Ovary (tissue), 9 donors: ENCODE measurements around the gene WNT9B. TPM values are rescaled to one million over a fixed set of nuclear protein-coding genes. Genes with fewer than 3 reads are reported as not detected.

Experiments used
- DNase-seq, 5 donors: peaks; one replicate each; pipeline ENCODE4 v3.0.0-alpha.2; 2019 to 2020
- H3K27ac ChIP-seq, 2 donors: fragments of 200-600 bp; one replicate each; pipeline versions ENCODE4 v1.5.1 to v1.8.0; 2019 to 2022
- H3K27me3 ChIP-seq: fragments of 200-600 bp; one replicate; pipeline ENCODE4 v1.8.0; 2022
- H3K36me3 ChIP-seq: fragments of 200-600 bp; sonication (generic); one replicate; pipeline ENCODE4 v1.5.1; 2019
- H3K4me1 ChIP-seq: one replicate; pipeline ENCODE4 v1.8.1; 2013; ENCODE audit warnings: mild to moderate bottlenecking, moderate library complexity; ENCODE audit not compliant: insufficient read depth
- H3K4me3 ChIP-seq: fragments of 200-600 bp; sonication (generic); one replicate; pipeline ENCODE4 v1.5.1; 2017
- H3K9me3 ChIP-seq, 2 donors: fragments of 200-600 bp in 1 of 2; sonication (generic) in 1 of 2; one replicate each; pipeline versions ENCODE4 v1.5.1 to v1.8.1; 2013 to 2019; ENCODE audit warnings: mild to moderate bottlenecking in 1 of 2, moderate library complexity in 1 of 2
- EP300 ChIP-seq: sonication (generic); formaldehyde crosslinking; IDR thresholded peaks from one replicate; pipeline ENCODE4 v1.6.1; 2017; ENCODE audit warnings: antibody characterized with exemption
- POLR2A ChIP-seq: fragments of 450-650 bp; IDR thresholded peaks from one replicate; pipeline ENCODE4 v1.6.1; 2017; ENCODE audit warnings: antibody characterized with exemption, mild to moderate bottlenecking, moderate library complexity
- WGBS, 3 donors: extraction: QIAGEN DNeasy Blood & Tissue Kit in 1 of 3; methylation state at CpG; one replicate each; pipeline versions ENCODE4 v1.1.5 to v1.1.7; 2013 to 2017; 5-methylcytosine and 5-hydroxymethylcytosine counted together
- intact Hi-C, 4 donors: fragments of 100-400 bp; cut with DNase I; formaldehyde crosslinking; loops; one replicate each; pipeline versions ENCODE4 v1.11.0 to v1.15.1; 2022 to 2023
- polyA plus RNA-seq, 2 donors: library from polyadenylated mRNA; stranded (reverse); fragments of 200-250 nt in 1 of 2; fragments of 350-450 nt in 1 of 2; fragmentation: Illumina TruSeq in 1 of 2; extraction: RNeasy Lipid Tissue Mini Kit (QIAGEN cat#74804) in 1 of 2; gene quantifications; one replicate each; pipeline ENCODE4 v1.2.3, GENCODE V29; 2013 to 2014
- total RNA-seq, 7 donors: library from RNA; depleted of rRNA in 2 of 7; stranded (reverse); fragments of >200 nt in 2 of 7; fragmentation: NEBNext Ultra II Directional in 3 of 7; extraction: Animal tissue kit (Norgen Biotek cat#: 25700) in 3 of 7; gene quantifications; one replicate each; pipeline versions ENCODE4 v1.1.0 to v1.2.4, GENCODE V29; 2016 to 2023
- TF ChIP-seq, protein P1 (sequence below), 3 donors: fragments of 450-650 bp in 2 of 3; fragments of 200-600 bp in 1 of 3; IDR thresholded peaks; one replicate each; pipeline versions ENCODE4 v1.5.1 to v1.8.0; 2016 to 2022; ENCODE audit warnings: antibody characterized with exemption in 3 of 3, mild to moderate bottlenecking in 1 of 3
- donor health status: DM: no; HTN: no; CAD: no; lungs with moderate emphysema.
- donor health status: DM: no; HTN: no; CAD: no.
- donor health status: Bipolar disorder and iron deficiency.
- donor health status: DM: yes; HTN: yes; CAD: no.
- donor health status: DM: no; HTN: no; CAD: no.
- donor health status: DM: yes; HTN: yes; CAD: no.

WNT9B gene
- total and polyA plus RNA-seq, 9 donors: 0.08 to 0.50 (median 0.10) TPM; not detected in 6

DNA sequence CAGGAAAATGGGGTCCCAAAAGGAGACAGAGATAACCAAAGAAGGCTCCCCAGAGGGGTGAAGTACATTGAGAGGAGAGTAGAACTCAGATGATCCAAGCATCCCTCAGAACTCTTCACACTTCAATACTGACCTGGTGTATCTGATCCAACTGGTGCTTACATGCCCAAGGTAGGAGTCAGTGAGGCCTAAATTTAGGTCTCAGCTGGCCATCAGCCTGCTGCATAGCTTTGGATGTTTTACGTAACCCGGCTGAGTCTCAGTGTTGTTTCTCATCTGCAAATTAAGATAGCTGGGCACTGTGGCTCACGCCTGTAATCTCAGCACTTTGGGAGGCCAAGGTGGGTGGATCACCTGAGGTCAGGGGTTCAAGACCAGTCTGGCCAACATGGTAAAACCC, 59.9 kb downstream of the WNT9B start:
- 62 to 76% (median 63%) methylated on average over 3 of the region's 3 CpGs for WGBS, 3 donors
- TF ChIP-seq POLR2A (no peak), EP300 (no peak)
- TF ChIP-seq, protein P1, sequence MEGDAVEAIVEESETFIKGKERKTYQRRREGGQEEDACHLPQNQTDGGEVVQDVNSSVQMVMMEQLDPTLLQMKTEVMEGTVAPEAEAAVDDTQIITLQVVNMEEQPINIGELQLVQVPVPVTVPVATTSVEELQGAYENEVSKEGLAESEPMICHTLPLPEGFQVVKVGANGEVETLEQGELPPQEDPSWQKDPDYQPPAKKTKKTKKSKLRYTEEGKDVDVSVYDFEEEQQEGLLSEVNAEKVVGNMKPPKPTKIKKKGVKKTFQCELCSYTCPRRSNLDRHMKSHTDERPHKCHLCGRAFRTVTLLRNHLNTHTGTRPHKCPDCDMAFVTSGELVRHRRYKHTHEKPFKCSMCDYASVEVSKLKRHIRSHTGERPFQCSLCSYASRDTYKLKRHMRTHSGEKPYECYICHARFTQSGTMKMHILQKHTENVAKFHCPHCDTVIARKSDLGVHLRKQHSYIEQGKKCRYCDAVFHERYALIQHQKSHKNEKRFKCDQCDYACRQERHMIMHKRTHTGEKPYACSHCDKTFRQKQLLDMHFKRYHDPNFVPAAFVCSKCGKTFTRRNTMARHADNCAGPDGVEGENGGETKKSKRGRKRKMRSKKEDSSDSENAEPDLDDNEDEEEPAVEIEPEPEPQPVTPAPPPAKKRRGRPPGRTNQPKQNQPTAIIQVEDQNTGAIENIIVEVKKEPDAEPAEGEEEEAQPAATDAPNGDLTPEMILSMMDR (IDR thresholded peaks at IDR 0.05): no peak
- no peak overlapping the region for H3K4me3 ChIP-seq
- no peak overlapping the region for H3K27ac ChIP-seq
- DNase-seq: no peak
- no peaks in the 10 kb centered on the region for H3K27me3 ChIP-seq
- no peaks in the 10 kb centered on the region for H3K9me3 ChIP-seq
- H3K36me3 ChIP-seq: no peaks in the 10 kb centered on the region
- H3K4me1 ChIP-seq: no peaks in the 10 kb centered on the region
- intact Hi-C loops: no loop called here

GRCh38 chr17:46915596-46915995, 64.2 kb downstream of the WNT9B start:
- WGBS, 3 donors: 0 to 88% (median 33%) methylated on average over 1 of the region's 1 CpG

GRCh38 chr17:46916211-46916610, 64.8 kb downstream of the WNT9B start:
- TF ChIP-seq, protein P1 (IDR thresholded peaks at IDR 0.05): no peak
- TF ChIP-seq EP300 (no peak), POLR2A (no peak)
- 84 to 87% (median 85%) methylated on average over 2 of the region's 2 CpGs for WGBS, 3 donors
- no peaks in the 10 kb centered on the region for H3K4me1 ChIP-seq
- no peak overlapping the region for H3K4me3 ChIP-seq
- H3K9me3 ChIP-seq: no peaks in the 10 kb centered on the region
- no peak for DNase-seq
- intact Hi-C loops: no loop called here
- no peaks in the 10 kb centered on the region for H3K27me3 ChIP-seq
- no peak overlapping the region for H3K27ac ChIP-seq
- H3K36me3 ChIP-seq: no peaks in the 10 kb centered on the region

More at GRCh38 chr17:46915596-46915995, 64.2 kb downstream of the WNT9B start:
- TF ChIP-seq, protein P1 (IDR thresholded peaks at IDR 0.05): no peak
- TF ChIP-seq POLR2A: no peak
- TF ChIP-seq EP300: no peak
- Histone ChIP-seq H3K4me3 (no peak overlapping the region), H3K27me3 (no peaks in the 10 kb centered on the region), H3K27ac (no peak overlapping the region), H3K4me1 (no peaks in the 10 kb centered on the region), H3K9me3 (no peaks in the 10 kb centered on the region), H3K36me3 (no peaks in the 10 kb centered on the region)
- no peak for DNase-seq
- intact Hi-C loops: no loop called here

DNA sequence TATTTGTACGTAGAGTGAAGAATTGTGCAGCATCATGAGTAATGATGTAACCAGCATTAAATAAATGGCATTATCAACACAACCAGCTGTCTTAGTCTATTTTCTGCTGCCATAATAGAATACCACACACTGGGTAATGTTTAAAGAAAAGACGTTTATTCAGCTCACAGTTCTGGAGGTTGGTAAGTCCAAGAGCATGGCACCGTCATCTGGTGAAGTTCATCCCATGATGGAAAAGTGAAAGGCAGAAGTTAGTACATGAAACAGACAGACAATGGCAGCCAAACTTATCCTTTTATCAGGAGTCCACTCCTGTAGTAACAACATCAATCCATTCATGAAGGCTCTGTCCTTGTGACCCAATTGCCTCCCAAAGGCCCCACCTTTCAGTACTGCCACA, 65.2 kb downstream of the WNT9B start:
- DNase-seq: no peak
- no peaks in the 10 kb centered on the region for H3K27me3 ChIP-seq
- intact Hi-C loops: no loop called here
- no peak overlapping the region for H3K4me3 ChIP-seq
- H3K9me3 ChIP-seq: no peaks in the 10 kb centered on the region
- WGBS, 3 donors: 81 to 90% (median 86%) methylated on average over 3 of the region's 3 CpGs
- TF ChIP-seq EP300 (no peak), POLR2A (no peak)
- TF ChIP-seq, protein P1 (IDR thresholded peaks at IDR 0.05): no peak
- H3K27ac ChIP-seq: no peak overlapping the region
- H3K36me3 ChIP-seq: no peaks in the 10 kb centered on the region
- H3K4me1 ChIP-seq: no peaks in the 10 kb centered on the region

DNA sequence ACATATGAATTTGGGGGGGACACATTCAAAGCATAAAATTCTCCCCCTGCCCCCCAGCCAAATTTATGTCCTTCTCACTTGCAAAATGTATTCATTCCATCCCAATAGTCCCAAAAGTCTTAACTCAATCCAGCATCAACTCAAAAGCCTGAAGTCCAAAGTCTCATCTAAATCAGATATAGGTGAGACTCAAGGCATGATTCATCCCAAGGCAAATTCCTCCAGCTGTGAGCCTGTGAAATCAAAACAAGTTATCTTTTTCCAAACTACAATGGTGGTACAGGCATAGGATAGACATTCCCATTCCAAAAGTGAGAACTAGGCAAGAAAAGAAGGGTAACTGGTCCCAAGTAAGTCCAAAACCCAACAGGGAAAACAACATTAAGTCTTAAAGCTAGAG, 65.7 kb downstream of the WNT9B start:
- Histone ChIP-seq H3K9me3 (no peaks in the 10 kb centered on the region), H3K4me3 (no peak overlapping the region), H3K27ac (no peak overlapping the region), H3K36me3 (no peaks in the 10 kb centered on the region), H3K27me3 (no peaks in the 10 kb centered on the region), H3K4me1 (no peaks in the 10 kb centered on the region)
- intact Hi-C loops: no loop called here
- TF ChIP-seq POLR2A (no peak), EP300 (no peak)
- TF ChIP-seq, protein P1 (IDR thresholded peaks at IDR 0.05): no peak
- DNase-seq: no peak
